HG03175 (cell line): ENCODE data around the gene TRIM51G.
"Not testable (repeated sequence)": the region's sequence is repeated elsewhere in the genome, so short reads cannot be mapped to it uniquely, and the experiment has no call there.

ENCODE experiments used
- ATAC-seq: cut with Tn5 transposase; IDR thresholded peaks from one replicate; pipeline ENCODE4 v1.9.1; 2021; ENCODE audit warnings: mild to moderate bottlenecking, moderate library complexity; ENCODE audit not compliant: unreplicated experiment

The TRIM51G gene

GRCh38 chr11:48983785-48984184 lies at the start of gene TRIM51G:
TRIM51G (minus strand) TSS chr11:48983885; CDS start chr11:48981695, 2,190 bp downstream.
- not testable (repeated sequence) for ATAC-seq

- ATAC-seq: not testable (repeated sequence)
Measured at GRCh38 chr11:49028523-49028922, 44.8 kb upstream of the TRIM51G start, which contains the start of gene TRIM49B. TRIM49B (plus strand) TSS chr11:49028823; CDS start chr11:49031600, 2,777 bp downstream.

GRCh38 chr11:48968592-48968991 lies 15.1 kb downstream of the TRIM51G start:
- ATAC-seq: not testable (repeated sequence)

GRCh38 chr11:48955315-48956049 lies 28.2 kb downstream of the TRIM51G start:
- not testable (repeated sequence) for ATAC-seq

GRCh38 chr11:48945796-48946195 lies 37.9 kb downstream of the TRIM51G start:
- ATAC-seq: not testable (repeated sequence)
